HG03108 (cell line): Measurements from ENCODE around the gene MRC2.

Experiments used
- ATAC-seq: cut with Tn5 transposase; IDR thresholded peaks from one replicate; pipeline ENCODE4 v1.9.1; 2021; ENCODE audit warnings: moderate library complexity; ENCODE audit not compliant: unreplicated experiment

The MRC2 gene

GRCh38 chr17:62631936-62632924, 4.8 kb downstream of the MRC2 start:
- no peak for ATAC-seq

GRCh38 chr17:62637809-62638208, 10.3 kb downstream of the MRC2 start:
- no peak for ATAC-seq

- ATAC-seq = no peak
Observed at GRCh38 chr17:62641153-62641552, 13.7 kb downstream of the MRC2 start.

GRCh38 chr17:62641951-62642350, 14.5 kb downstream of the MRC2 start:
- no peak for ATAC-seq

- ATAC-seq = no peak
Observed at GRCh38 chr17:62643496-62643895, 16.0 kb downstream of the MRC2 start.

GRCh38 chr17:62644487-62645173, 17.2 kb downstream of the MRC2 start:
- no peak for ATAC-seq

- no peak for ATAC-seq
Observed at GRCh38 chr17:62648251-62648955, 20.9 kb downstream of the MRC2 start.

GRCh38 chr17:62648956-62649294, 21.5 kb downstream of the MRC2 start:
- no peak for ATAC-seq

GRCh38 chr17:62649570-62649969, 22.1 kb downstream of the MRC2 start:
- ATAC-seq = no peak

- no peak for ATAC-seq
Observed at GRCh38 chr17:62650587-62650986, 23.1 kb downstream of the MRC2 start.

GRCh38 chr17:62652251-62653001, 25.0 kb downstream of the MRC2 start:
- no peak for ATAC-seq

- ATAC-seq = peak; percentile 89
Observed at GRCh38 chr17:62653002-62653825, 25.7 kb downstream of the MRC2 start.

GRCh38 chr17:62653826-62654761, 26.6 kb downstream of the MRC2 start:
- no peak for ATAC-seq

GRCh38 chr17:62655656-62656055, 28.2 kb downstream of the MRC2 start:
- ATAC-seq = no peak

GRCh38 chr17:62656446-62656845, 29.0 kb downstream of the MRC2 start:
- no peak for ATAC-seq

GRCh38 chr17:62657145-62657665, 29.7 kb downstream of the MRC2 start:
- ATAC-seq = no peak

GRCh38 chr17:62657690-62658089, 30.2 kb downstream of the MRC2 start:
- no peak for ATAC-seq

- ATAC-seq = no peak
Observed at GRCh38 chr17:62658136-62658920, 30.9 kb downstream of the MRC2 start.
